Smooth muscle cell (in vitro differentiated cells): ENCODE measurements around the gene AOC2. TPM values are rescaled to one million over a fixed set of nuclear protein-coding genes. Genes with fewer than 3 reads are reported as not detected.

ENCODE experiments used
- DNase-seq: peaks from one replicate; lab custom pipeline; 2025; ENCODE audit not compliant: unreplicated experiment; lab: John Stamatoyannopoulos, UW
- H2AFZ ChIP-seq: fragments of 200-600 bp; sonication (generic); 2 replicates; pipeline ENCODE4 v1.6.0; 2016; ENCODE audit warnings: antibody characterized with exemption, low read depth, mild to moderate bottlenecking
- H3F3A ChIP-seq: fragments of 200-600 bp; sonication (generic); 2 replicates; pipeline ENCODE4 v1.6.0; 2017; ENCODE audit warnings: antibody characterized with exemption, low read depth
- H3K27ac ChIP-seq: fragments of 200-600 bp; sonication (generic); 2 replicates; pipeline ENCODE4 v1.5.1; 2016; ENCODE audit warnings: low read depth, mild to moderate bottlenecking
- H3K27me3 ChIP-seq: fragments of 200-600 bp; sonication (generic); 2 replicates; pipeline ENCODE4 v1.6.1; 2016; ENCODE audit warnings: low read depth, mild to moderate bottlenecking
- H3K36me3 ChIP-seq: fragments of 200-600 bp; sonication (generic); 2 replicates; pipeline ENCODE4 v1.5.1; 2016; ENCODE audit warnings: low read depth
- H3K4me1 ChIP-seq: fragments of 200-600 bp; sonication (generic); 2 replicates; pipeline ENCODE4 v1.5.1; 2016; ENCODE audit warnings: low read depth
- H3K4me2 ChIP-seq: fragments of 200-600 bp; sonication (generic); 2 replicates; pipeline ENCODE4 v1.6.0; 2016; ENCODE audit warnings: mild to moderate bottlenecking
- H3K4me3 ChIP-seq: fragments of 200-600 bp; sonication (generic); 2 replicates; pipeline ENCODE4 v1.5.1; 2016; ENCODE audit warnings: mild to moderate bottlenecking
- H3K79me2 ChIP-seq: fragments of 200-600 bp; sonication (generic); 2 replicates; pipeline ENCODE4 v1.6.0; 2016; ENCODE audit warnings: low read depth, mild to moderate bottlenecking
- H3K9ac ChIP-seq: fragments of 200-600 bp; sonication (generic); 2 replicates; pipeline ENCODE4 v1.6.0; 2016; ENCODE audit warnings: low read depth
- H3K9me3 ChIP-seq: fragments of 200-600 bp; sonication (generic); replicated peaks from 2 replicates; pipeline ENCODE4 v1.5.1; 2016; ENCODE audit warnings: low read depth
- H4K20me1 ChIP-seq: fragments of 200-600 bp; sonication (generic); 2 replicates; pipeline ENCODE4 v1.6.0; 2016; ENCODE audit warnings: low read depth
- WGBS: methylation state at CpG from one replicate; pipeline ENCODE4 v1.1.7; 2016; ENCODE audit warnings: low lambda C conversion rate; 5-methylcytosine and 5-hydroxymethylcytosine counted together
- polyA plus RNA-seq: library from polyadenylated mRNA; unstranded; fragments of >200 nt; fragmentation: Nextera tagmentation; extraction: Ambion mirVana; gene quantifications from 2 replicates; pipeline ENCODE4 v1.2.1, GENCODE V29; 2016
- total RNA-seq: library from RNA; depleted of rRNA; stranded (reverse); fragments of >200 nt; gene quantifications from 2 replicates; pipeline ENCODE4 v1.2.3, GENCODE V29; 2014
- TF ChIP-seq, protein P1 (sequence below): fragments of 200-600 bp; sonication (generic); IDR thresholded peaks from 2 replicates; pipeline ENCODE4 v1.5.1; 2017; ENCODE audit warnings: borderline replicate concordance, mild to moderate bottlenecking, antibody characterized with exemption; ENCODE audit not compliant: insufficient read depth, poor library complexity, severe bottlenecking

Gene AOC2, protein sequence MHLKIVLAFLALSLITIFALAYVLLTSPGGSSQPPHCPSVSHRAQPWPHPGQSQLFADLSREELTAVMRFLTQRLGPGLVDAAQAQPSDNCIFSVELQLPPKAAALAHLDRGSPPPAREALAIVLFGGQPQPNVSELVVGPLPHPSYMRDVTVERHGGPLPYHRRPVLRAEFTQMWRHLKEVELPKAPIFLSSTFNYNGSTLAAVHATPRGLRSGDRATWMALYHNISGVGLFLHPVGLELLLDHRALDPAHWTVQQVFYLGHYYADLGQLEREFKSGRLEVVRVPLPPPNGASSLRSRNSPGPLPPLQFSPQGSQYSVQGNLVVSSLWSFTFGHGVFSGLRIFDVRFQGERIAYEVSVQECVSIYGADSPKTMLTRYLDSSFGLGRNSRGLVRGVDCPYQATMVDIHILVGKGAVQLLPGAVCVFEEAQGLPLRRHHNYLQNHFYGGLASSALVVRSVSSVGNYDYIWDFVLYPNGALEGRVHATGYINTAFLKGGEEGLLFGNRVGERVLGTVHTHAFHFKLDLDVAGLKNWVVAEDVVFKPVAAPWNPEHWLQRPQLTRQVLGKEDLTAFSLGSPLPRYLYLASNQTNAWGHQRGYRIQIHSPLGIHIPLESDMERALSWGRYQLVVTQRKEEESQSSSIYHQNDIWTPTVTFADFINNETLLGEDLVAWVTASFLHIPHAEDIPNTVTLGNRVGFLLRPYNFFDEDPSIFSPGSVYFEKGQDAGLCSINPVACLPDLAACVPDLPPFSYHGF
- total RNA-seq, result 1.6 and 2.3 TPM in 2 replicates
- 0.91 and 2.1 TPM in 2 replicates for polyA plus RNA-seq

DNA sequence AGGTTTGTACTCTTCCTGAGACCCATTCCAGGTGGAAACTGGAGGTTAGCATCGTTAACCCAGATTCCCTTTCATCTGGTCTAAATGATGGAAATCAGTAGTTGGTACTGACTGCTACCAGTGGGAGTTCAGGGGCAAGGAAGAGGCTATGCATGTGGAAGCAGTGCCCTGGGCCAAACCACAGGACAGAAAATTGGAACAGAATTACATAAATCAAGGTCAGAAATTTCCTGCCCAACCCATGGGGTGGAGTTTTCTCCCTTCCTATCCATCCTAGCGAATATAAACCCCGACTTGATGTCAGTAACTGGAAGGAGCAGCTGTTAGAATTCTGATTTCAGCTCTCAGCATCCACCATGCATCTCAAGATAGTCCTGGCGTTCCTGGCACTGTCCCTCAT is at the start of gene AOC2:
Gene AOC2 (plus strand): TSS at position 310 of the 400 bp plus-strand sequence. CDS start 47 bp downstream, at position 357.
- no peak for DNase-seq
- Histone ChIP-seq H4K20me1 (peaks cover 6% of the 10 kb centered on the region), H3K27me3 (no peaks in the 10 kb centered on the region), H3F3A (peaks cover 6% of the 10 kb centered on the region), H3K4me3 (no peak within 1 kb of the TSS), H2AFZ (no peak within 1 kb of the TSS), H3K9ac (no peak within 1 kb of the TSS), H3K36me3 (peaks cover 10% of the 10 kb centered on the region), H3K27ac (no peak within 1 kb of the TSS), H3K4me2 (no peak within 1 kb of the TSS), H3K9me3 (no peaks in the 10 kb centered on the region), H3K79me2 (no peaks in the 10 kb centered on the region), H3K4me1 (no peaks in the 10 kb centered on the region)
- TF ChIP-seq, protein P1, sequence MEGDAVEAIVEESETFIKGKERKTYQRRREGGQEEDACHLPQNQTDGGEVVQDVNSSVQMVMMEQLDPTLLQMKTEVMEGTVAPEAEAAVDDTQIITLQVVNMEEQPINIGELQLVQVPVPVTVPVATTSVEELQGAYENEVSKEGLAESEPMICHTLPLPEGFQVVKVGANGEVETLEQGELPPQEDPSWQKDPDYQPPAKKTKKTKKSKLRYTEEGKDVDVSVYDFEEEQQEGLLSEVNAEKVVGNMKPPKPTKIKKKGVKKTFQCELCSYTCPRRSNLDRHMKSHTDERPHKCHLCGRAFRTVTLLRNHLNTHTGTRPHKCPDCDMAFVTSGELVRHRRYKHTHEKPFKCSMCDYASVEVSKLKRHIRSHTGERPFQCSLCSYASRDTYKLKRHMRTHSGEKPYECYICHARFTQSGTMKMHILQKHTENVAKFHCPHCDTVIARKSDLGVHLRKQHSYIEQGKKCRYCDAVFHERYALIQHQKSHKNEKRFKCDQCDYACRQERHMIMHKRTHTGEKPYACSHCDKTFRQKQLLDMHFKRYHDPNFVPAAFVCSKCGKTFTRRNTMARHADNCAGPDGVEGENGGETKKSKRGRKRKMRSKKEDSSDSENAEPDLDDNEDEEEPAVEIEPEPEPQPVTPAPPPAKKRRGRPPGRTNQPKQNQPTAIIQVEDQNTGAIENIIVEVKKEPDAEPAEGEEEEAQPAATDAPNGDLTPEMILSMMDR, result no peak
- WGBS, result 99% methylated on average over 4 of the region's 4 CpGs

DNA sequence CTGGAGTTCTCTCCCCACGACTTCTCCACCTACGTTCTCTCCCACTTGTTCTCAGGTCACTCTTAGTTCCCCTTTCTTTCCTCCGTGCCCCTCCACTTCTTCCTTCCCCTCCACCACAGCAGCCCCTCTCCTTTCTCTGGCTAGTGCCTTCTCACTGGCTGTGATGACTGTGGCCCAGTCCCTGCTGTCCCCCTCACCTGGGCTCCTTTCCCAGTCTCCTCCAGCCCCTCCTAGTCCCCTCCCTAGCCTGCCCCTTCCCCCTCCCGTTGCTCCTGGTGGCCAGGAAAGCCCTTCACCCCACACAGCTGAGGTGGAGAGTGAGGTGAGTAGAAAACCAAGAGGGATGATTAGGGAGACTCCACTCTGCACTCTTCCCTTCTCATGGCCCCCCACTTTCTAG is 49.3 kb upstream of the AOC2 start:
- Histone ChIP-seq H2AFZ (no peak overlapping the region), H3K27me3 (no peaks in the 10 kb centered on the region), H3K4me2 (no peak overlapping the region), H3K9ac (no peak overlapping the region), H3K9me3 (no peaks in the 10 kb centered on the region), H3K4me3 (no peak overlapping the region), H4K20me1 (no peaks in the 10 kb centered on the region), H3K36me3 (no peaks in the 10 kb centered on the region), H3K79me2 (peaks cover 5% of the 10 kb centered on the region), H3K27ac (no peak overlapping the region), H3F3A (no peaks in the 10 kb centered on the region), H3K4me1 (peaks cover 9% of the 10 kb centered on the region)
- WGBS, result 93% methylated on average over 4 of the region's 4 CpGs
- TF ChIP-seq, protein P1, result no peak
- no peak for DNase-seq

- Histone ChIP-seq H3K27me3 (no peaks in the 10 kb centered on the region), H3F3A (no peaks in the 10 kb centered on the region), H3K9ac (no peak overlapping the region), H3K79me2 (peaks cover 5% of the 10 kb centered on the region), H3K36me3 (no peaks in the 10 kb centered on the region), H4K20me1 (no peaks in the 10 kb centered on the region), H3K4me1 (peaks cover 9% of the 10 kb centered on the region), H2AFZ (no peak overlapping the region), H3K4me3 (no peak overlapping the region), H3K27ac (no peak overlapping the region), H3K9me3 (no peaks in the 10 kb centered on the region), H3K4me2 (no peak overlapping the region)
- 97% methylated on average over 10 of the region's 10 CpGs for WGBS
- DNase-seq, result no peak
- TF ChIP-seq, protein P1, result no peak
Observed at GRCh38 chr17:42795465-42795864, 48.9 kb upstream of the AOC2 start.
